Measurements from ENCODE around the gene OR56A4.

DNA sequence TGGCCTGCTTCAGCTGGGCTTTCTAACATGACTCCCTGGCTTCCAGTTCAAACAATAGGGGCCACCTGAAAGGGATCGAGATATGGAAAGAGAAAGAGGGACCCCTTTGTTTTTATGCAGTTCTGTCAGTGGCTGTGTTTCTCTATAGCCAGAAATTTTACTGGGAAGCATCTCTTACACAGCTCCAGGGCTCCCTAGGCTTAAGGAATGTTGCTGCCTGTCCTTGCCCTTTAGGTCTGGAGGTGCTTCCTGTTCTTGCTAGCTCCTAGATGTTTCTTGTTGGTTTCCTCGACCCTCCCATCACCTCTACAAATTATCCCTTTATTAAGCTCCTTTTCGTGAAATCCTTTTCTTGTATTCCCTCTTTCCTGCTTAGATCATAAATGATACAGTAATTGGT is 45.6 kb upstream of the OR56A4 start:
- TF ChIP-seq, protein P1, sequence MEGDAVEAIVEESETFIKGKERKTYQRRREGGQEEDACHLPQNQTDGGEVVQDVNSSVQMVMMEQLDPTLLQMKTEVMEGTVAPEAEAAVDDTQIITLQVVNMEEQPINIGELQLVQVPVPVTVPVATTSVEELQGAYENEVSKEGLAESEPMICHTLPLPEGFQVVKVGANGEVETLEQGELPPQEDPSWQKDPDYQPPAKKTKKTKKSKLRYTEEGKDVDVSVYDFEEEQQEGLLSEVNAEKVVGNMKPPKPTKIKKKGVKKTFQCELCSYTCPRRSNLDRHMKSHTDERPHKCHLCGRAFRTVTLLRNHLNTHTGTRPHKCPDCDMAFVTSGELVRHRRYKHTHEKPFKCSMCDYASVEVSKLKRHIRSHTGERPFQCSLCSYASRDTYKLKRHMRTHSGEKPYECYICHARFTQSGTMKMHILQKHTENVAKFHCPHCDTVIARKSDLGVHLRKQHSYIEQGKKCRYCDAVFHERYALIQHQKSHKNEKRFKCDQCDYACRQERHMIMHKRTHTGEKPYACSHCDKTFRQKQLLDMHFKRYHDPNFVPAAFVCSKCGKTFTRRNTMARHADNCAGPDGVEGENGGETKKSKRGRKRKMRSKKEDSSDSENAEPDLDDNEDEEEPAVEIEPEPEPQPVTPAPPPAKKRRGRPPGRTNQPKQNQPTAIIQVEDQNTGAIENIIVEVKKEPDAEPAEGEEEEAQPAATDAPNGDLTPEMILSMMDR (conservative IDR thresholded peaks at IDR 0.05; ENCODE audit: low read depth, low read length): no peak
- TF ChIP-seq EZH2 (IDR thresholded peaks at IDR 0.05; ENCODE audit: low read length, unreplicated experiment): no peak

All from PC-3 (cell line).